Left ventricle myocardium inferior (tissue), 1 donor: ENCODE results near the gene TNFRSF4. TPM values are rescaled to one million over a fixed set of nuclear protein-coding genes. Genes with fewer than 3 reads are reported as not detected.

Experiments
- DNase-seq: peaks from one replicate; pipeline ENCODE4 v3.0.0-alpha.2; 2020
- H3K27ac ChIP-seq: fragments of 200-600 bp; replicated peaks from 2 replicates; pipeline ENCODE4 v1.8.0; 2021
- H3K27me3 ChIP-seq: fragments of 200-600 bp; 2 replicates; pipeline ENCODE4 v1.8.0; 2021; ENCODE audit warnings: low read depth
- H3K36me3 ChIP-seq: fragments of 200-600 bp; 2 replicates; pipeline ENCODE4 v1.8.0; 2021
- H3K4me1 ChIP-seq: fragments of 200-600 bp; 2 replicates; pipeline ENCODE4 v1.8.0; 2021
- H3K4me3 ChIP-seq: fragments of 200-600 bp; 2 replicates; pipeline ENCODE4 v1.8.0; 2021; ENCODE audit warnings: mild to moderate bottlenecking, moderate library complexity
- H3K9me3 ChIP-seq: fragments of 200-600 bp; replicated peaks from 2 replicates; pipeline ENCODE4 v1.8.0; 2021
- intact Hi-C: fragments of 100-400 bp; cut with micrococcal nuclease; formaldehyde crosslinking; loops from one replicate; pipeline ENCODE4 v1.11.0; 2022
- total RNA-seq: library from RNA; stranded (reverse); fragmentation: NEBNext Ultra II Directional; extraction: Animal tissue kit (Norgen Biotek cat#: 25700); gene quantifications from one replicate; pipeline ENCODE4 v1.2.1, GENCODE V29; 2021
- TF ChIP-seq, protein P1 (sequence below): fragments of 200-600 bp; IDR thresholded peaks from 2 replicates; pipeline ENCODE4 v1.8.0; 2021; ENCODE audit warnings: antibody characterized with exemption, mild to moderate bottlenecking, borderline replicate concordance
- donor health status: DM: no; HTN: yes; CAD: no; lungs with severe emphysema.

The TNFRSF4 gene
- total RNA-seq, 1 donor from 2014 or later, result 2.2 TPM

- TF ChIP-seq, protein P1, sequence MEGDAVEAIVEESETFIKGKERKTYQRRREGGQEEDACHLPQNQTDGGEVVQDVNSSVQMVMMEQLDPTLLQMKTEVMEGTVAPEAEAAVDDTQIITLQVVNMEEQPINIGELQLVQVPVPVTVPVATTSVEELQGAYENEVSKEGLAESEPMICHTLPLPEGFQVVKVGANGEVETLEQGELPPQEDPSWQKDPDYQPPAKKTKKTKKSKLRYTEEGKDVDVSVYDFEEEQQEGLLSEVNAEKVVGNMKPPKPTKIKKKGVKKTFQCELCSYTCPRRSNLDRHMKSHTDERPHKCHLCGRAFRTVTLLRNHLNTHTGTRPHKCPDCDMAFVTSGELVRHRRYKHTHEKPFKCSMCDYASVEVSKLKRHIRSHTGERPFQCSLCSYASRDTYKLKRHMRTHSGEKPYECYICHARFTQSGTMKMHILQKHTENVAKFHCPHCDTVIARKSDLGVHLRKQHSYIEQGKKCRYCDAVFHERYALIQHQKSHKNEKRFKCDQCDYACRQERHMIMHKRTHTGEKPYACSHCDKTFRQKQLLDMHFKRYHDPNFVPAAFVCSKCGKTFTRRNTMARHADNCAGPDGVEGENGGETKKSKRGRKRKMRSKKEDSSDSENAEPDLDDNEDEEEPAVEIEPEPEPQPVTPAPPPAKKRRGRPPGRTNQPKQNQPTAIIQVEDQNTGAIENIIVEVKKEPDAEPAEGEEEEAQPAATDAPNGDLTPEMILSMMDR, result no peak
- H3K9me3 ChIP-seq, result no peaks in the 10 kb centered on the region
- no peak overlapping the region for H3K27ac ChIP-seq
- H3K27me3 ChIP-seq, result peaks cover 75% of the 10 kb centered on the region
- no peak for DNase-seq
- H3K4me1 ChIP-seq, result peaks cover 23% of the 10 kb centered on the region
- no peaks in the 10 kb centered on the region for H3K36me3 ChIP-seq
- intact Hi-C loops, result no loop called here
- no peak overlapping the region for H3K4me3 ChIP-seq
Observed at GRCh38 chr1:1240348-1240732, 26.4 kb upstream of the TNFRSF4 start.

GRCh38 chr1:1239614-1240347 lies 25.8 kb upstream of the TNFRSF4 start:
- TF ChIP-seq, protein P1, result no peak
- Histone ChIP-seq H3K4me1 (peaks cover 23% of the 10 kb centered on the region), H3K9me3 (no peaks in the 10 kb centered on the region), H3K27me3 (peaks cover 72% of the 10 kb centered on the region), H3K4me3 (no peak overlapping the region), H3K27ac (no peak overlapping the region), H3K36me3 (no peaks in the 10 kb centered on the region)
- intact Hi-C loops, result no loop called here
- no peak for DNase-seq

DNA sequence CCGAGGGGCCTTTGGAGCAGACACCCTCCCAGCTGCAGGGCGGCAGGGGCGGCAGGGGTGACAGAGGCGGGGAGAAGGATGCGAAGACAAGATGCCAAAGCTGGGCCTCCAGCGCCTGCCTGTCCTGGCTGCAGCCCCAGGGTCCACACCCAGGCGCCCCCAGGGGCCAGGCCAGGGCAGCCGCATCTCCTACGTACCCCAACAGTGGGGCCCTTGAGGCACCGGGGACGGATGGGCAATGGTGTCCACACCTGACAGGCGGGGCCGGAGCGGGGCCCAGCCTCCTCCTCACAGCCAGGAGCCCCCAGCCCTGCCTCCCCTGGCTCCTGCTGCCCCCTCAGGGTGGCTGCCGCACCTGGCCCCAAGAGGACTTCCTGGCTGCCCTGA lies 25.3 kb upstream of the TNFRSF4 start:
- Histone ChIP-seq H3K27ac (no peak overlapping the region), H3K27me3 (peaks cover 69% of the 10 kb centered on the region), H3K4me1 (peaks cover 23% of the 10 kb centered on the region), H3K9me3 (no peaks in the 10 kb centered on the region), H3K4me3 (no peak overlapping the region), H3K36me3 (no peaks in the 10 kb centered on the region)
- intact Hi-C loops, result no loop called here
- TF ChIP-seq, protein P1, result no peak
- no peak for DNase-seq

DNA sequence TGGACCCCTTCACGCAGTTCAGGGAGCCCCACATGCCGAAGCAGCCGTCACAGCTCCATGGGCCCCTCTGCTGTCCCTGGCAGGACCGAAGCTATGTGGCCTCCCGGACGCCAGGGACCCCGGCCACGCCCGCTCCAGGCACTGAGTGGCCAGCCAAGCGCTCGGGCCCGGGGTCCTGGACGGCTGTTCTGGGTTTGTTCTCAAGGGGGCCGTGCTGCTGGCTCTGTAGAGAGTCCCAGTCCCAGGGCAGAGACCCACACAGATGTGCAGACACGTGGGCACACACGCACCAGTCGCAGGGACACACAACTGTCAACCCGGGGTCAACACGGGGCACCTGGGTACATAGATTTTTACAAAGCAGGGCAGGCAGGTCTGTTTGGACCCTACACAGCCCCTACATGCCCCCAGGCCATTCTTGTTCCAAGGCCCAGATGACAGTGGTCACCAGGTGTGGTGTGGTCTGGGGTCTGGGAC lies 24.8 kb upstream of the TNFRSF4 start:
- H3K27ac ChIP-seq, result no peak overlapping the region
- H3K27me3 ChIP-seq, result peaks cover 64% of the 10 kb centered on the region
- intact Hi-C loops, result no loop called here
- no peaks in the 10 kb centered on the region for H3K36me3 ChIP-seq
- no peaks in the 10 kb centered on the region for H3K9me3 ChIP-seq
- no peak overlapping the region for H3K4me3 ChIP-seq
- peaks cover 23% of the 10 kb centered on the region for H3K4me1 ChIP-seq
- no peak for DNase-seq
- TF ChIP-seq, protein P1, result no peak

DNA sequence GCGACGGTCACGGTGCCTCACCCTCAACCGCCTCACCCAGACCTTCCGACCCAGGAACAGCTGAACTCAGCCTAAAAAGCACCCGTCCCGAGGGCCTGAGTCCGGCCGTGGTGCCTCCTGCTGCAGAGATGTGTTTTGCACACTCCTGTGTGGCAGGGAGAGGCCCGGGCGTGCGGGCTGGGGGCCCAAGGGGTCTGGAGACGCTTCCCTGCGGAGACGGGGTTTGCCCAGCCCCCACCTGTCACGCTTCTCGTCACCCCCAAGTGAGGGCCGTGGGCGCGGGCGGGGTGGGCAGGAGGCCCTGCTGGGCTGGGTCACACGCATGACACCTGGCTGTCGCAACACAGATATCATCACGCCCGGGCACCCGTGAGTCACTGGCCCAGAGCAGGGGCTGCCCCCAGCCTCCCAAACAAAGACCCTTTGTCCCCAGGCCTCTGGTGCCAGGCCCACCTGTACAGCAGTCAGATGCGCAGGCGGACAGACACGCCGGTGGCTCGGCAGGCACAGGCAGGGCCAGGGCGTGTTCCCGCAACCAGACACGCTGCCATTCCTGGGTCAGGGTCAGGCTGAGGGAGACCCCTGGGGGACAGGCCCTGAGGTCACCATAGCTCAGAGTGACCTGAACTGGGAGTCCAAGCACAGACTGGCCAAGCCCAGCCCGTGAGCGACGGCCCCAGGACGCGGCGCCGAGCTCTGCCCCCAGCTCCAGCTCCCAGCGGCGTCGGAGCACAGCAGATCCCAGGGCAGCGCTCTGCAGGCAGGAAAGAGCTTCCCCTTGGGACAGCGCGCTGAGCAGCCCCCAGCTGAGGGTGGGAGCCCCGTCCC lies 24.1 kb upstream of the TNFRSF4 start:
- intact Hi-C loops, result no loop called here
- H3K27me3 ChIP-seq, result peaks cover 58% of the 10 kb centered on the region

More for the DNA sequence above, 24.1 kb upstream of the TNFRSF4 start:
- H3K4me3 ChIP-seq, result no peak overlapping the region
- no peak for DNase-seq
- no peak overlapping the region for H3K27ac ChIP-seq
- TF ChIP-seq, protein P1, result no peak
- no peaks in the 10 kb centered on the region for H3K36me3 ChIP-seq
- H3K9me3 ChIP-seq, result no peaks in the 10 kb centered on the region
- H3K4me1 ChIP-seq, result peaks cover 28% of the 10 kb centered on the region
